CD8-positive, alpha-beta memory T cell (primary cell): ENCODE data around the gene PNRC1. TPM values are rescaled to one million over a fixed set of nuclear protein-coding genes. Genes with fewer than 3 reads are reported as not detected.
A peak's percentile ranks its signal among the peaks of the same experiment; 100 is the strongest.

Experiments
- CTCF ChIA-PET: fragments of 350-600 bp; sonication (Branson Sonifier 250); formaldehyde crosslinking; loops from one replicate; lab custom pipeline; 2021; ENCODE audit warnings: antibody characterized with exemption; lab: Charles Lee
- POLR2A ChIA-PET: fragments of 350-600 bp; sonication (Branson Sonifier 250); formaldehyde crosslinking; loops from one replicate; lab custom pipeline; 2021; ENCODE audit warnings: antibody characterized with exemption; lab: Charles Lee
- DNase-seq, 5 donors: peaks; one replicate each; pipeline versions ENCODE4 v3.0.0 to v3.0.0-alpha.2; 2020 to 2022; ENCODE audit warnings: mixed read lengths in 1 of 5
- H3K27ac ChIP-seq: one replicate; pipeline ENCODE4 v1.7.0; 2013; ENCODE audit warnings: low read depth, mild to moderate bottlenecking, low read length, moderate library complexity
- H3K27me3 ChIP-seq: 2 replicates; pipeline ENCODE4 v1.7.0; 2013; ENCODE audit warnings: low read length, mild to moderate bottlenecking; ENCODE audit not compliant: insufficient read depth, poor library complexity, severe bottlenecking
- H3K36me3 ChIP-seq: 2 replicates; pipeline ENCODE4 v1.7.0; 2013; ENCODE audit warnings: mild to moderate bottlenecking, low read length, moderate library complexity; ENCODE audit not compliant: insufficient read depth
- H3K4me1 ChIP-seq: 2 replicates; pipeline ENCODE4 v1.7.0; 2013; ENCODE audit warnings: mild to moderate bottlenecking, low read length, moderate library complexity; ENCODE audit not compliant: insufficient read depth
- H3K4me3 ChIP-seq: 2 replicates; pipeline ENCODE4 v1.7.0; 2013; ENCODE audit warnings: mild to moderate bottlenecking, low read length
- H3K9me3 ChIP-seq: 2 replicates; pipeline ENCODE4 v1.7.0; 2013; ENCODE audit warnings: mild to moderate bottlenecking, low read length
- H3K27ac Mint-ChIP-seq, 8 donors: one replicate each; pipeline ENCODE4 v1.8.0; 2020 to 2021; ENCODE audit warnings: mixed read lengths in 8 of 8, mild to moderate bottlenecking in 6 of 8, inconsistent platforms in 3 of 8, moderate library complexity in 3 of 8
- H3K27me3 Mint-ChIP-seq, 2 donors: one replicate each; pipeline ENCODE4 v1.8.0; 2020 to 2021; ENCODE audit warnings: mixed read lengths in 2 of 2, mild to moderate bottlenecking in 1 of 2, moderate library complexity in 1 of 2
- H3K36me3 Mint-ChIP-seq, 3 donors: one replicate each; pipeline ENCODE4 v1.8.0; 2020 to 2021; ENCODE audit warnings: mixed read lengths in 3 of 3, inconsistent platforms in 1 of 3, mild to moderate bottlenecking in 1 of 3
- H3K4me1 Mint-ChIP-seq, 3 donors: one replicate each; pipeline ENCODE4 v1.8.0; 2020 to 2021; ENCODE audit warnings: mixed read lengths in 3 of 3, inconsistent platforms in 1 of 3, mild to moderate bottlenecking in 1 of 3
- H3K4me3 Mint-ChIP-seq, 7 donors: one replicate each; pipeline ENCODE4 v1.8.0; 2020 to 2021; ENCODE audit warnings: mixed read lengths in 7 of 7, mild to moderate bottlenecking in 6 of 7, moderate library complexity in 4 of 7, inconsistent platforms in 2 of 7
- H3K9me3 Mint-ChIP-seq, 5 donors: one replicate each; pipeline ENCODE4 v1.8.0; 2020 to 2022; ENCODE audit warnings: mixed read lengths in 5 of 5, mild to moderate bottlenecking in 3 of 5, moderate library complexity in 2 of 5, inconsistent platforms in 1 of 5
- polyA plus RNA-seq: library from polyadenylated mRNA; unstranded; fragments of 300-500 nt; fragmentation: Illumina TruSeq; gene quantifications from one replicate; pipeline ENCODE4 v1.2.3, GENCODE V29; 2021
- total RNA-seq, 2 experiments: library from RNA; stranded (reverse); gene quantifications; one replicate each; pipeline ENCODE4 v1.2.3, GENCODE V29; 2021

The PNRC1 gene
- total and polyA plus RNA-seq, 3 experiments from 2014 or later, result 79.4 to 597 (median 84.5) TPM

DNA sequence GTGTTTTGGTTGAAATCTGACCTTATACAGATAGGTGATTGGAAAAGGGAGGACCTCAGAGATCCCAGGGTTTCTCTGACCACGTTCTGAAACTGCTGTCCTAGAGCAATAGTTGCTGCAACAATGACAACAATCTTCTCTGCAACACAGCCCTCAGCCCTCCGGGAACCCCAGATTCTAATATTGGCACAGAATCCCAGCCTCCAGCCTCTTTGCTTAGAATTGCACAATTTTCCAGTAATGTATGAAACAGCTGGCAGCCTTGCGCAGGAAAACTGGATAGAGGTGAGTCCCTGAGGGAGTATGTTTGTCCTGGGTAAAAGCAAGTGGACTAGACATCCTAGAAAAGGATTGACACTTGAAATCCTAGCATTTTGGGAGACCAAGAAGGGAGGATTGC, 30.4 kb upstream of the PNRC1 start:
- POLR2A ChIA-PET, result no interaction called here
- no peak for DNase-seq
- Histone ChIP-seq H3K4me1 (no peaks in the 10 kb centered on the region), H3K4me3 (no peak overlapping the region), H3K27me3 (no peaks in the 10 kb centered on the region), H3K36me3 (no peaks in the 10 kb centered on the region), H3K27ac (no peak overlapping the region), H3K9me3 (no peaks in the 10 kb centered on the region)
- CTCF ChIA-PET, result interaction anchor here (0.9 kb wide), 1 partner anchor 66 kb away, joined by 3 read pairs; no protein-coding TSS in a partner anchor
- no peaks in the 10 kb centered on the region for H3K36me3 Mint-ChIP-seq
- H3K4me3 Mint-ChIP-seq, result no peak overlapping the region
- H3K27me3 Mint-ChIP-seq, result no peaks in the 10 kb centered on the region
- H3K9me3 Mint-ChIP-seq, result no peaks in the 10 kb centered on the region
- H3K4me1 Mint-ChIP-seq, result peaks cover 10 to 20% (median 19%) of the 10 kb centered on the region in 3 donors
- peak overlapping the region in 1 of 8 donors; percentile 15 for H3K27ac Mint-ChIP-seq

- H3K4me1 Mint-ChIP-seq, result peaks cover 10 to 20% (median 19%) of the 10 kb centered on the region in 3 donors
- Histone ChIP-seq H3K27me3 (no peaks in the 10 kb centered on the region), H3K9me3 (no peaks in the 10 kb centered on the region), H3K36me3 (no peaks in the 10 kb centered on the region), H3K4me3 (no peak overlapping the region), H3K4me1 (no peaks in the 10 kb centered on the region), H3K27ac (no peak overlapping the region)
- H3K27ac Mint-ChIP-seq, result peak overlapping the region in 1 of 8 donors; percentile 15
- POLR2A ChIA-PET, result no interaction called here
- CTCF ChIA-PET, result interaction anchor here (0.9 kb wide), 1 partner anchor 67 kb away, joined by 3 read pairs; no protein-coding TSS in a partner anchor
- H3K9me3 Mint-ChIP-seq, result no peaks in the 10 kb centered on the region
- H3K27me3 Mint-ChIP-seq, result peaks cover 0 to 2% of the 10 kb centered on the region in 2 donors
- H3K36me3 Mint-ChIP-seq, result no peaks in the 10 kb centered on the region
- no peak overlapping the region for H3K4me3 Mint-ChIP-seq
- DNase-seq, result no peak
Observed at GRCh38 chr6:89050697-89051096, 29.9 kb upstream of the PNRC1 start.

- Histone ChIP-seq H3K36me3 (no peaks in the 10 kb centered on the region), H3K27me3 (no peaks in the 10 kb centered on the region), H3K9me3 (no peaks in the 10 kb centered on the region), H3K4me1 (no peaks in the 10 kb centered on the region), H3K27ac (no peak overlapping the region), H3K4me3 (no peak overlapping the region)
- ChIA-PET CTCF (interaction anchor here (0.7 kb wide), 1 partner anchor 28 kb away, joined by 3 read pairs; no protein-coding TSS in a partner anchor), POLR2A (no interaction called here)
- Mint-ChIP-seq H3K4me3 (no peak overlapping the region), H3K4me1 (peaks cover 10 to 20% (median 19%) of the 10 kb centered on the region in 3 donors), H3K27me3 (peaks cover 0 to 2% of the 10 kb centered on the region in 2 donors), H3K36me3 (no peaks in the 10 kb centered on the region), H3K9me3 (peaks cover 0 to 5% (median 0%) of the 10 kb centered on the region in 5 donors), H3K27ac (peak overlapping the region in 2 of 8 donors; percentile 76 to 83)
- DNase-seq, result no peak
Observed at GRCh38 chr6:89051676-89052075, 28.9 kb upstream of the PNRC1 start.

DNA sequence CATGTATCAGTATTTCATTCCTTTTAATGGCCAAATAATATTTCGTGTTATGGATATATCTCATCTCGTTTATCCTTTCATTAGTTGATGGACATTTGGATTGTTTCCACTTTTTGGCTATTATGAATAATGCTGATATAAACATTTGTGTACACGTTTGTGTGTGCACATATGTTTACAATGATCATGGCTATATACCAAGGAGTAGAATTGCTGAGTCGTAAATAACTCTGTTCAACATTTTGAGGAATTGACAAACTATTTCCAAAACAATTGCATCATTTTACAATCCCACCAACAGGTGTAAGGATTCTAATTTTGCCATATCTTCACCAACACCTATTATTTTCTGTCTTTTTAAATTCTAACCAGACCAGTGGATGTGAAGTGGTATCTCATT, 26.3 kb upstream of the PNRC1 start:
- Histone ChIP-seq H3K4me1 (no peaks in the 10 kb centered on the region), H3K36me3 (no peaks in the 10 kb centered on the region), H3K9me3 (no peaks in the 10 kb centered on the region), H3K4me3 (no peak overlapping the region), H3K27ac (no peak overlapping the region), H3K27me3 (no peaks in the 10 kb centered on the region)
- peaks cover 10 to 20% (median 19%) of the 10 kb centered on the region in 3 donors for H3K4me1 Mint-ChIP-seq
- ChIA-PET CTCF (no interaction called here), POLR2A (no interaction called here)
- H3K36me3 Mint-ChIP-seq, result no peaks in the 10 kb centered on the region
- peaks cover 0 to 5% (median 0%) of the 10 kb centered on the region in 5 donors for H3K9me3 Mint-ChIP-seq
- peaks cover 0 to 6% of the 10 kb centered on the region in 2 donors for H3K27me3 Mint-ChIP-seq
- no peak overlapping the region for H3K27ac Mint-ChIP-seq
- H3K4me3 Mint-ChIP-seq, result no peak overlapping the region
- no peak for DNase-seq

DNA sequence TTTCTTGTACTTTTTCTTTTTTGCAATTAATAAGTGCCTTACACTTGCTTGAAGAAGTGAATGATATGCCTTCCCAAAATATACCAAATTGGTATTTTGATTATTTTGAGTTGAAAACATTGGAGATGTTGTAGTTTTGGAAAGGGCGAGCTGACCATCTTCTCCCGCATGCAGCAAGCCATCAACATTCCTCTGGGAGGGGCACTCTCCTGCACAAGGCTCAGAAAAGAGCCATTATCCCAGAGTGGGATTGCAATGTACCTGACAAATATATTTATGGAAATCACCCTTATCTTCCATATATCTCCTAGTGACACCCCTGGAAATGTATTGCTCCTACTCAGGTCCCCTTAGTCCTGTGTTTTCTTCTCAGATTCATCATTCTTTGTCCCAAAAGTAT, 22.8 kb upstream of the PNRC1 start:
- CTCF ChIA-PET, result interaction anchor here (1.0 kb wide), 1 partner anchor 12 kb away, joined by 3 read pairs; no protein-coding TSS in a partner anchor

DNA sequence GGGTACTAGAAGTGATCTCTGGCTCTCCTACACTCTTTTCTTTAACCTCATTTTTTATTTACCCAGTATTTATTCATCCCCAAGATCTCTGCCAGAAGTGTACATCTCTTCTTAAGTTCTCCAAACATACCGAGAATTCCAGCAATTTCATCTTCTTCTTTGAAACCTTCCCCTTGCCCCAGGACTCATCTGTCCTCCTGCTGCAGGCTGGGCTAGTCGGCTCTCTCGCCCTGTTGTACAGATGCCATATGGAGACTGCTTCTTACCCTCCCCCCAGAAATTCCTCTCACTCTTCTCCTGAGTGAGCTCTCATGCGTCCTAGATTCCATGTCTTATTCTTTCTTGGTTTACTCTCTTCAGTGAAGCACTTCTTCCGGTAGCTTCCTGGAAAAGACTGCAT, 21.9 kb upstream of the PNRC1 start:
- Mint-ChIP-seq H3K9me3 (peaks cover 0 to 5% (median 0%) of the 10 kb centered on the region in 5 donors), H3K27ac (no peak overlapping the region), H3K4me1 (no peaks in the 10 kb centered on the region), H3K36me3 (no peaks in the 10 kb centered on the region), H3K27me3 (peaks cover 0 to 6% of the 10 kb centered on the region in 2 donors), H3K4me3 (no peak overlapping the region)
- no peak overlapping the region for H3K27ac ChIP-seq
- ChIA-PET CTCF (no interaction called here), POLR2A (no interaction called here)
- H3K27me3 ChIP-seq, result no peaks in the 10 kb centered on the region
- H3K4me1 ChIP-seq, result no peaks in the 10 kb centered on the region
- no peak for DNase-seq
- no peaks in the 10 kb centered on the region for H3K36me3 ChIP-seq
- H3K4me3 ChIP-seq, result no peak overlapping the region
- no peaks in the 10 kb centered on the region for H3K9me3 ChIP-seq

More for the DNA sequence above, 22.8 kb upstream of the PNRC1 start:
- Mint-ChIP-seq H3K4me1 (no peaks in the 10 kb centered on the region), H3K9me3 (peaks cover 0 to 5% (median 0%) of the 10 kb centered on the region in 5 donors), H3K27ac (no peak overlapping the region), H3K36me3 (no peaks in the 10 kb centered on the region), H3K4me3 (no peak overlapping the region), H3K27me3 (peaks cover 0 to 6% of the 10 kb centered on the region in 2 donors)
- no peaks in the 10 kb centered on the region for H3K4me1 ChIP-seq
- no peaks in the 10 kb centered on the region for H3K27me3 ChIP-seq
- no peak for DNase-seq
- POLR2A ChIA-PET, result no interaction called here
- no peaks in the 10 kb centered on the region for H3K36me3 ChIP-seq
- H3K4me3 ChIP-seq, result no peak overlapping the region
- H3K9me3 ChIP-seq, result no peaks in the 10 kb centered on the region
- H3K27ac ChIP-seq, result no peak overlapping the region

DNA sequence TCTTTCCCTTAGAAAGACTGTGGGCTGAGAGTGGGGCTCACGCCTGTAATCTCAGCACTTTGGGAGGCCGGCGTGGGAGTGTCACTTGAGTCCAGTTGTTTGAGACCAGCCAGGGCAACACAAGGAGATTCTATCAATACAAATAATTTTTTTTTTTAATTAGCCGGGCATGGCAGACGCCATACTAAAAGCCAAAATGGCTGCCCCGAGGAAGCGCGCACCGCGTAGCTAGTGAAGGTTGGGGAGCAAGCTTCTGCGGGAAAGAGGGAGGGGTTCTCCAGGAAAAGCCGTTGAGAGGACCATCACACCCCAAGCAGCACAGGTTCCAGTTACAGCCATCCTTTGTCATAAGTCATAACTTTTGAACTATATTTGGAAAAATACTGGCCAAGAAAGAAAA, 21.3 kb upstream of the PNRC1 start:
- H3K36me3 ChIP-seq, result no peaks in the 10 kb centered on the region
- Mint-ChIP-seq H3K36me3 (no peaks in the 10 kb centered on the region), H3K9me3 (peaks cover 0 to 5% (median 0%) of the 10 kb centered on the region in 5 donors), H3K27me3 (peaks cover 0 to 6% of the 10 kb centered on the region in 2 donors), H3K4me3 (no peak overlapping the region), H3K4me1 (no peaks in the 10 kb centered on the region), H3K27ac (no peak overlapping the region)
- H3K27me3 ChIP-seq, result no peaks in the 10 kb centered on the region
- no peak for DNase-seq
- POLR2A ChIA-PET, result no interaction called here
- no peaks in the 10 kb centered on the region for H3K9me3 ChIP-seq
- CTCF ChIA-PET, result no interaction called here
- no peak overlapping the region for H3K4me3 ChIP-seq
- H3K4me1 ChIP-seq, result no peaks in the 10 kb centered on the region
- H3K27ac ChIP-seq, result no peak overlapping the region

DNA sequence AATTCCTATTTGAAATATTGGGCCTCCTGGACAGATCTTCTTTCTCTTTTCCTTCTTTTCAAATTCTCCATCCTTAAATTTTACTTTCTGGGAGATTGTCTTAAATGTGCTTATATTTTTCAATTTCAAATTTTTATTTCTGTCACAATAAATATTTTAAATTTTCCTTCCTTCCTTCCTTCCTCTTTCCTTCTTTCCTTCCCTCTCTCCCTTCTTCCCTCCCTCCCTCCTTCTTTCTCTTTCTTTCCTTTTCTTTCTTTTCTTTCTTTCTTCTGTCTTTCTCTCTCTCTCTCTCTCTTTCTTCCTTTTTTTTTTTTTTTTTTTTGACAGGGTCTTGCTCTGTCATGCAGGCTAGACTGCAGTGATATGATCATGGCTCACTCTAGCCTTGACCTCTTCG, 16.7 kb upstream of the PNRC1 start:
- DNase-seq, result no peak
- no peaks in the 10 kb centered on the region for H3K9me3 Mint-ChIP-seq
- Histone ChIP-seq H3K4me3 (no peak overlapping the region), H3K27ac (no peak overlapping the region), H3K36me3 (no peaks in the 10 kb centered on the region), H3K27me3 (no peaks in the 10 kb centered on the region), H3K9me3 (no peaks in the 10 kb centered on the region), H3K4me1 (no peaks in the 10 kb centered on the region)
- ChIA-PET POLR2A (no interaction called here), CTCF (no interaction called here)
- peaks cover 2 to 11% of the 10 kb centered on the region in 2 donors for H3K27me3 Mint-ChIP-seq
- H3K27ac Mint-ChIP-seq, result no peak overlapping the region
- peaks cover 0 to 6% (median 0%) of the 10 kb centered on the region in 3 donors for H3K36me3 Mint-ChIP-seq
- H3K4me1 Mint-ChIP-seq, result no peaks in the 10 kb centered on the region
- H3K4me3 Mint-ChIP-seq, result no peak overlapping the region
